Gastroesophageal sphincter (tissue), 3 donors: Measurements from ENCODE around the gene C1orf174.

ENCODE experiments used
- EP300 ChIP-seq: sonication (generic); formaldehyde crosslinking; IDR thresholded peaks from one replicate; pipeline ENCODE4 v1.6.1; 2017; ENCODE audit warnings: antibody characterized with exemption, mild to moderate bottlenecking
- POLR2A ChIP-seq, 2 donors: fragments of 450-650 bp; IDR thresholded peaks; one replicate each; pipeline ENCODE4 v1.6.1; 2017; ENCODE audit warnings: antibody characterized with exemption in 2 of 2, mild to moderate bottlenecking in 2 of 2, moderate library complexity in 1 of 2
- POLR2AphosphoS5 ChIP-seq: sonication (generic); formaldehyde crosslinking; IDR thresholded peaks from one replicate; pipeline ENCODE4 v1.6.1; 2017; ENCODE audit warnings: antibody characterized with exemption
- TF ChIP-seq, protein P1 (sequence below), 4 experiments: fragments of 200-600 bp in 2 of 4; fragments of 450-650 bp in 2 of 4; sonication (generic) in 1 of 4; IDR thresholded peaks; one replicate each; pipeline ENCODE4 v1.5.1; 2017 to 2019; ENCODE audit warnings: antibody characterized with exemption in 4 of 4, mild to moderate bottlenecking in 2 of 4, moderate library complexity in 2 of 4

DNA sequence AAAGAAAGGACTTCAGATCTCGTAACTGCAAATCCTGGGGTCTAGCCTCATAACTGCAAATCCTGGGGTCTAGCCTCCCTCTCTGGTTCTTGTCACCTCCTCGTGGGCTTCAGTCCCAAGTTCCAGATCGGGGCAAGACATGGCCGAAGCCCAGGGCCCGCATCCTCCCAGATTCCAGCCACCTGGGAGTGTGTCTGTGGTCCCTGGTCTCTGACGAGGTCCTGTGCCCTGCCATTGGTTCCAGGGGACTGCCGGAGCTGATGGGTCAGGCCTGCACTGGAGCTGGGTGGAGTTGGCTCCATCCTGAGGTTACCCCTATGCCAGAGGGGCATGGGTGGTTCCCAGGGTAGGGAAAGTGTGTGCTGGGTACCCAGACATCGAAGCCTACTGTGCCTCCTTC lies 17.7 kb upstream of the C1orf174 start:
- no peak for TF ChIP-seq POLR2A (IDR thresholded peaks at IDR 0.05)
- TF ChIP-seq, protein P1, sequence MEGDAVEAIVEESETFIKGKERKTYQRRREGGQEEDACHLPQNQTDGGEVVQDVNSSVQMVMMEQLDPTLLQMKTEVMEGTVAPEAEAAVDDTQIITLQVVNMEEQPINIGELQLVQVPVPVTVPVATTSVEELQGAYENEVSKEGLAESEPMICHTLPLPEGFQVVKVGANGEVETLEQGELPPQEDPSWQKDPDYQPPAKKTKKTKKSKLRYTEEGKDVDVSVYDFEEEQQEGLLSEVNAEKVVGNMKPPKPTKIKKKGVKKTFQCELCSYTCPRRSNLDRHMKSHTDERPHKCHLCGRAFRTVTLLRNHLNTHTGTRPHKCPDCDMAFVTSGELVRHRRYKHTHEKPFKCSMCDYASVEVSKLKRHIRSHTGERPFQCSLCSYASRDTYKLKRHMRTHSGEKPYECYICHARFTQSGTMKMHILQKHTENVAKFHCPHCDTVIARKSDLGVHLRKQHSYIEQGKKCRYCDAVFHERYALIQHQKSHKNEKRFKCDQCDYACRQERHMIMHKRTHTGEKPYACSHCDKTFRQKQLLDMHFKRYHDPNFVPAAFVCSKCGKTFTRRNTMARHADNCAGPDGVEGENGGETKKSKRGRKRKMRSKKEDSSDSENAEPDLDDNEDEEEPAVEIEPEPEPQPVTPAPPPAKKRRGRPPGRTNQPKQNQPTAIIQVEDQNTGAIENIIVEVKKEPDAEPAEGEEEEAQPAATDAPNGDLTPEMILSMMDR (IDR thresholded peaks at IDR 0.05) = no peak
- no peak for TF ChIP-seq POLR2AphosphoS5
- TF ChIP-seq EP300 = no peak
